HG02840 (cell line): Measurements from ENCODE around the gene BBIP1.

Source experiments
- ATAC-seq: cut with Tn5 transposase; IDR thresholded peaks from one replicate; pipeline ENCODE4 v1.9.1; 2021; ENCODE audit warnings: mild to moderate bottlenecking, moderate library complexity, moderate number of reproducible peaks; ENCODE audit not compliant: unreplicated experiment, low FRiP score

Gene BBIP1

DNA sequence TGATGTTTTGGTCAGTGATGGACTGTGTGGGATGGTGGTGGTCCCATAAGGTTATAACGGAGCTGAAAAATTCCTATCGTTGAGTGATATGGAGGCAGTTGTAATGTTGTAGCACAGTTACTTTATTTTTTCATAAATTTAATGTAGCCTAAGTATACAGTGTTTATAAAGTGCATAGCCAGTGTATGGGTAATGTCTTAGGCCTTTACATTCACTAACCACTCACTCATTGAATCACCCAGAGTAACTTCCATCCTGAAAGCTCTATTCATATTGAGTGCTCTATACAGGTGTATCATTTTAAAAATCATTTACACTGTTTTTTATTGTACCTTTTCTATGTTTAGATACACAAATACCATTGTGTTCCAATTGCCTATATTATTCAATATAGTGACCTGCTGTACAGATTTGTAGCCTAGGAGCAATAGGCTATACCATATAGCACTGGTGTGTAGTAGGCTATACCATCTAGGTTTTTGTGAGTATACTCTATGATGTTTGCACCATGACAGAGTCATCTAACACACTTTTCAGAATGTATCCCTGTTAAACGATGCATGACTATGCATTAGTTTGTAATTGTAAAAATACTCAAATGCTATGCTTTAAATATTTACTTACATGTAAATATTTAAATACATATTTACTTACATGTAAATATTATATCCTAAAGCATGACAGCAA lies 26.2 kb downstream of the BBIP1 start:
- ATAC-seq, result no peak

DNA sequence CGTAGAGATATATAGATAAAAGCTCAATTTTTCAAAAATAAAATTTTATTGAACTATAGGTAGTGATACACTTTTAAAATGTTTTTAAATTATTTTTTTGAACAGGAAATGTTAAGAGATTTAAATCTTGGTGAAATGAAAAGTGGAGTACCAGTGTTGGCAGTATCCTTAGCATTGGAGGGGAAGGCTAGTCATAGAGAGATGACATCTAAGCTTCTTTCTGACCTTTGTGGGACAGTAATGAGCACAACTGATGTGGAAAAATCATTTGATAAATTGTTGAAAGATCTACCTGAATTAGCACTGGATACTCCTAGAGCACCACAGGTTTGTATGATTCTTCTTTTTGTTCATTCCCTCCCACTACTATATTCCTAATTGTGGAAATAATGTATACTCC lies 31.4 kb downstream of the BBIP1 start:
- ATAC-seq, result no peak

DNA sequence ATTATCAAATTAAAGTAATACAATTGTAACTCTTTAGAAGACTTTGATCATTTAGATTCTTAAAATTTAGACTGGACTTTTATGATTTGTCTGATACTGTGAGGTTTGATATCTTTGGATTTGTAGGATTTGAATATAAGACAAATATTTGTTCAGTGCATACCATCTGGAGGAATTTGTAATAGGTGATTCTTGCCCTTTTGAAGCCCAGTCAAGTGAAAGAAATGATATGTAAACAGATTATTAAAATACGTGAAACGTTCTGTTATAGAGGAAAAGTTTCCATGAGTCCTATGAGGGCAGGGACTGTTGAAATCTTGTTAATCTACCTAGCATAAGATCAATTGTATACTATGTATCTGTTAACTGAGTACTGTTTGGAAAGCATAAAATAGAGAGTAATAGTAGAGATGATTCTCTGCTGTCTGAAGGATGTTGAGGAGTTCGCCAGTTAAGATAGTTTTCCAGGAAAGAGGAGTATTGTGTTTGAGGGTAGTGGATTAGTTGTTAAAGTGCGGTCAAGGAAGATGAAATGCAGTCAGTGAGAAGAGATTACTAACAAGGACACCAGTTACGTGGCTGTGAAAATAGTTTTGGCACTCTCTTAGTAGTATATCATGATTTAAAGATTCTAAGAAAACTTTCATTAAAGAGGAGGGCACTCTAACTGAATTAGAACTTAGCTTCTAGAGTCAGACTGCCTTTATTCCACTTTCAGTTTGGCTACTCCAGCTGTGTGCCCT lies 32.9 kb downstream of the BBIP1 start:
- no peak for ATAC-seq

DNA sequence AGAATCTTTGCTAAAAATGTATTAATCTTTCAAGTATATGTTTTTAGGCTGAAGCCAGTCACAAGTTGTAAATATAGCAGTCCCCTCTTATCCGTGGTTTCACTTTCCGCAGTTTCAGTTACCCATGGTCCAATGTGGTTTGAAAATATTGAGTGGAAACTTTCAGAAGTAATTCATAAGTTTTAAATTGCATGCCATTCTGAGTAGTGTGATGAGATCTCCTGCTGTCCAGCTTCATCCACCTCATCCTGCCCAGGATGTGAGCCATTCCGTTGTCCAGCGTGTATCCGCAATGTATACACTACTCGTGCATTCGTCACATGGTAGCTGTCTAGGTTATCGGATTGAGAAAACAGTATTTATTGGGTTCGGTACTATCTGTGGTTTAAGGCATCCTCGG lies 35.1 kb downstream of the BBIP1 start:
- no peak for ATAC-seq

DNA sequence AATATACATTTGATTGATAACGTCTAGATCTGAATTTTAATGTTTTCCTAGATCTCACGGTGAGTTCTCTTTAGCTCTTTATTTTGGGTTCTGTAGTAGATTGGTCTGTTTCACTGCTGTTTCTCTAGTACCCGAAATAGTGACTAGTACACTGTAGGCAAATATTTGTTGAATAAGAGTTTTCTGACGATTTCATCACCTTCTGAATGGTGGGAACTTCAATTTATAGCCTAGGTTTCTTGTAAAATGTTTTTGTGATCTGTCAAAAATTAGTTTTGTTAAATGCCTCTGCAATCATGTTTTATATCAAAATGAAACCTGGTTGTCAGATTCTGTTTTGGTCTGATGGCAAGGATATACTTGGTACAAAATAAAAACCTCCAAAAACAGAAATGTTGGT lies 37.1 kb downstream of the BBIP1 start:
- no peak for ATAC-seq

DNA sequence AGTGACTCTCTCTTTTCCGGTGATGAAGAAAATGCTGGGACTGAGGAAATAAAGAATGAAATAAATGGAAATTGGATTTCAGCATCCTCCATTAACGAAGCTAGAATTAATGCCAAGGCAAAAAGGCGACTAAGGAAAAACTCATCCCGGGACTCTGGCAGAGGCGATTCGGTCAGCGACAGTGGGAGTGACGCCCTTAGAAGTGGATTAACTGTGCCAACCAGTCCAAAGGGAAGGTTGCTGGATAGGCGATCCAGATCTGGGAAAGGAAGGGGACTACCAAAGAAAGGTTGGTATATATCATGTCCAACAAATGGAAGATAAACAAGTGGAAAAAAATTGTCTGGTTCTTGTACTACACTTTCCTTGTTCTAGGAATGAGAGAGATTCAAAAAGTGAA lies 37.7 kb downstream of the BBIP1 start:
- ATAC-seq, result no peak

DNA sequence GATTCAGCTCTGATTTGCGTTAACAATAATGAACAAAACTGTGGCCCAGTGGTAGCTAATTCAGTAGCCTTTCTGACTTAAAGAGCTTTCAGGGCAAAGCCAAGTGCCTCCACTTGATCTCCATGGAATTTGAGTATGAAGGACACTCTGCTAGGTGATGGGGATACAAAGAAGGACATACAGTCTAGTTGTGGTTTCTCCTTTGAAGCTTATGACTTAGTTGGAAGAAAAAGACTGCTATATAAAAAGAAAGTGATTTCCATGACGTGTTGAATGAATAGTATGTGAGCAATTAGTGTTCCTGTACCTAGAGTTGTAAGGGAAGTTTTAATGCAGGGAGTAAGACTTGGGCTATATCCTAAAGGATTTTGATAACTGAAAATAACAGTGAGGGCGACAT lies 39.0 kb downstream of the BBIP1 start:
- no peak for ATAC-seq

DNA sequence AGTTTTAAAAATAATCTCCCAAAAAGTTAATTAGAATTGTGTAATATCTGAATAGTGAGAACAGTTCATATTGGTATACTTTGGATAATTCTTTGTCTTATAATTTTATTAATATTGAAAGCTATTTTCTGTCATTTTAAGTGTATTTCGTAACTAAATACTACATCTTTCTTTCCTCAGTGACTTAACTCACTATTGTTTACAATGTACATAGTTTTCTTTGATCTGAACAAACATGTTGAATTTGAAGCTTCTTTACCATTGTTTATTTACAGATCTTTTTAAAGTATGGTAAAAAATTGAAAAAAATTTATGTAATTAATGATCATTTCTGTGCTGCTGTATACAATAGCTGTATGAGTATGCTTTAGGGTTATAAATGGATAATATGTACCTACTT lies 42.2 kb downstream of the BBIP1 start:
- no peak for ATAC-seq

DNA sequence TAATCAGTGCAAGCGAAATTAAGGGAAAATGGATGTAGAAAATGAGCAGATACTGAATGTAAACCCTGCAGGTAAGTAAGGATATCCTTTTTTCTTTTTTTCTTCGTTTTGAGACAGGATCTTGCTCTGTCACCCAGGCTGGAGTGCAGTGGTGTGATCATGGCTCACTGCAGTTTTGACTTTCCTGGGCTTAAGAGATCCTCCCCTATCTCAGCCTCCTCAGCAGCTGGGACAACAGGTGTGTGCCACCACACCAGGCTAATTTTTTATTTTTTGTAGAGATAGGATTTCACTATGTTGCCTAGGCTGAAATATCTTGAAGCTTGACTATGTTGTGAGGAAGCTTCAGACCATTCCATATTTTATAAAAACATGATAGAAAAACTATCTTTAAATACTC lies 43.0 kb downstream of the BBIP1 start:
- ATAC-seq, result no peak

DNA sequence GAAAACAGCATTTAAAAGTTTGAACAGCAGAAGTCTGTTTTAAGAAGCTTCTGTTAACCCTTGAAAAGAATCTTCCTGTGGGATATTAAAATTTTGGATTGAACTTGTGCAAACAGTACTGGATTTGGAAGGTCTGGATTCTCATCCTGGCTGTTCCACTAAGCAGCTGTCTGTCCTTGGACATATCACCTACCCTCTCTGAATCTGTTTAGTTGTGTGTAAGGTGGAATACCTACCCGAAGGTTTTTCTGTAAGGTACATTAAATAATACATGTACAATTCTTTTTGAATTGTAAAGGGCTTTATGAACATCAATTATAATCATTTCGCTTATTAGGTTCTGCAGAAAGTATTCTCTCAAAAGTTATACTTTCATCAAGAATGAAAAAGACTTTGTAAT lies 45.0 kb downstream of the BBIP1 start:
- ATAC-seq, result no peak

DNA sequence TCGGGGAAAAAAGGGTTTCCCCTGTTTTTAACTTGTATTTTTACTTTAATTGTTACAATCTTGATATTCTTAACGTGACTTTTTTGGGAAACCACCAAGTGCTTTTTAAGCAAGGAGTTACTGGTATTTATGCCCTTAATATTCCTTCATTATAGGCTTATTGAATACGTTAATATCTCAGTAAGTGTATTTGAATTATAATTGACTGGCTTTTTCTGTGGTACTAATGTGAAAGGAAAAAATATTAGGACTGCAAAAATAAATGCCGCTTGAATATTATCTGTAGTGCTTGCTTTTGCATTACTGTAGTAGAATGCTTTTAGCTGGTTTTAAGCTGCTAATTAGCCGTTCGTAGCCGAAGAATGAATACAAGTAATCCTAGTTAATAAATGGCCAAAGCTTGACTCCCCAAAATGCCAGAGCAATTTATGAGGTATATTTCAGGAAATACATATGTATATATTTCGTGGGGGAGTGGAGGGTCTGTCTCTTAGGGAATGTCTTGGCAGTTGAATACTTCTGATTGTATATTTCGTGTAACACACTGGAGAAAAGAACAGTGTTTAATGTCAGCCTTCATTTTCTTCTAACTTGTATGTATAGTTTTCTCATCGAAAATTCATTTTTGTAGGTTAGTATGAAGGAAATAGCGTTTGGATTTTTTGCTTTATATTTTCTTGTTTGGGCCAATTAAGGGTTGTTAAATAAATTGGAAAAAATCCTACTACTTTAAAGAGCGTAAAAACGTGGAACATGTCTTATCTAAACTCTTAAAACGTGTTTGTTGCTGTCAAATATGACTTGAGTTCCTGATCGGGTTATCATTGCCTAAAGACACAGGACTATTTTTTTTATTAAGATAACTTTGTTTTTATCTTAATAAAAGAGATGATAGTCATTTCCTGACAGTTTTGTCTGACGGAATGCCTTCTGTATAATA lies 45.7 kb downstream of the BBIP1 start:
- ATAC-seq, result no peak

DNA sequence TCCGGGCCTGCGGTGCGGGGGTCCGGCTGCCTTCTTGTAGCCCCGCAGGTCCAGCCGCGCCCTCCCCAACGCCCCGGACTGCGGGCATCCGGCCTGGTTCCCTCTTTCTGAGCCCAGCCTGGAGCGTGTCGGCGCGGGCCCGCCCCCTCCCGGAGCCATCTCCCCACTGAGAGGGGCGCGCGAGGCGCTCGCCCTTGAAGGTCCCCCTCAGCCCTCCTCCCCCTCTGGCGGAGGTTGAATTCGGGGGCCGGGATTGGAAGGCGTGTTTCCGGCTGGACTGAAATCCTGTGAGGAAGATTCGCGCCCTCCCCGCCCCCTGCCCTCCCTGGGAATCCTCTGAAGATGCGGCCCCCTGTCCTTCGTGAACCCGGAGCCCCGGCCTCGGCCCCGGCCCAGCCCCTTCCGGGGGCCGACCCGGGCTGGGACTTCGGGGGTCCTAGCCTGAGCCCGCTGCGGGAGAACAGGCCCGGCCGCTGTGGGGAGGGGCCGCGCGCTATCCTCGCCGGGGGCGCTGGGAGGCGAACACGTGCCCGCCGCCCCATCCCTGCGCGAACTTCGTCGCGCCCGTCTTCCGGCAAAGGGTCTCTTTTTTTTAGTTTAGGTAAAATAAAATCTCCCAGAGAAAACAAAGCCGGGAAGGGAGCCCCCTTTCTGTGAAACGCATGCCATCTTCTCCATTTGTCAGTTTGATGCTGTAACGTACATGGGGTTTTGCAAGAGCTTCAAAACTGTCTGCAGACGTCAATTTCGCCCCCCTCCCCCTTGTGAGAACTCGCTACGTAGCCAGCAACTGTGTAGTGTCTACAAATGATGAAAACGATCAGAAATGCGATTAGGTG lies 46.6 kb downstream of the BBIP1 start:
- ATAC-seq, result peak; percentile 39

DNA sequence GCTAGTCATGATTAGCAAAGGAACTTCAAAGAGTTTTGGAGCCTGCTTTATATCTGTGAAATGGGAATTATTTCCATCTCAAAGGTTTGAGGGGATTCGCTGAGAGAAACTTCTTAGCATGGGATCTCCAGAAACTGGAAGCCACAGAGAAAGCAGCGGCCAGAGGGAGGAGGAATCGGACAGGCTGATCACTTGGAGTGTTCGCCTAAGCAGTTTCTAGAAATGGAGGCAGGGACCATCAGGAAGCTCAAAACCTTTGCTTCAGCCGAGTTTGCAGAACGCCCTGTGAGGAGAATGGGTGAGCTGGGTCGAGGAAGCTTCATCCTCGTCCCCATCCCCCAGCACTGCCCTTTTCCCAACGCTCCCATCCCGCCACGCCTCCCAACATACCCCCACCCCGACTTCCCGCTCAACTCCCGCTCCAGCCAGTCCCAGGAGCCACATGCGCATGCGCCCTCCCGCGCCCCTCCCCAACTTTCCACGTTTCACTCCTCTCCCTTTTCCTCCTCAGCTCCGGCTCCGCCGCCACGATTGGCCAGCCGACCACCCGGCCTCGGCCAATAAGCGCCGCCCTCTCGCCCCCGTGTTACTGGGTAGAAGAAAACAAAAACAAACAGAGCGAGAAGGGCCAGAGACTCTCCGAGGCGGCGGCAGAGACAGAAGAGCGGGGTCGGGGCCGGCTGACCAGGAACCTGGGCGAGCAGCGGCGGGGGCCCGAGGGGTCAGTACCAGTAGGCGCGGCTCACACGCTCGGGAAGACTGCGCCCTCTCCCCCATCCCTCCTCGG lies 47.5 kb downstream of the BBIP1 start, which contains the start of gene PDCD4:
Gene PDCD4 (plus strand): TSS at position 631 of the 787 bp plus-strand sequence. CDS start 4,100 bp downstream, outside the sequence.
- peak; percentile 72 for ATAC-seq

DNA sequence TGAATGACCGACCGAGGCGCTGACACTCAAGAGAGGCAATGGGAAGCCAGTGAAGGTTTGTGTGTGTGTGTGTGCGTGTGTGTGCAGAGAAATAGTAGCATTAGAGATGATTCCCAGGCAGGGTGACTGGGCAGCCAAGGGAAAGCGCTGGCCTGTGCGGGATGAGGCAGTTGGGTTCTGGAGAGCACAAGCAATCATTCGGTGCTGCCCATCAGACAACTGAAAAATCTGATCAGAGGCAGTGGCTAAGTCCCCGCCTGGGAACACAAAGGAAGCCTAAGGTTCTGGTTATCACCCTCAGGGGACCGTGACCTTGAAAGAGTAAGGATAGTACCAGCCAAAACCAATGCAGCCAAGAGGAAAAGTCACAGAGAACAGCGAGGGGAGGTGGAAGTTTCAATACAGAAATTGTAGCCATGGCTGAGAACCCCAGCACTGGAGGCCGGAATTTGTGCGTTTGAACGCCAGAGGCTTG lies 48.1 kb downstream of the BBIP1 start:
- ATAC-seq, result no peak

DNA sequence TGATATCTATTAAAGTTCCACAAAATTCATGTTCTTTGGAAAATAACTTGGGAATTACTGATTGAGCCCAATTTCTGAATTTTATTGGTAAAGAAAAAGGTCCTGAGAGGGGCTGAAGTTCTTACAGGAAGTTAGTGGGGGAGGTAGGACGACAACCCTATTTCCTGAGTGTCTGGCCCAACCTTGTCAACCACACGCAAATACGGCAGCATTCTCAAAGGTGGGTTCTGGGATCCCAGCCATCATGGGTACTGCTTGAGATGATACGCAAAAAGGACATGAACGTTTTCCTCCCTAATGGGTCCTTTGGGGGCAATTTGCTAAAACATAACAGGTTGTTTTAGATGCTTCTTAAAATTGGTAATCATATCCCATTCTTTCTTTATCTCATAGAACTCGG lies 50.0 kb downstream of the BBIP1 start:
- no peak for ATAC-seq

DNA sequence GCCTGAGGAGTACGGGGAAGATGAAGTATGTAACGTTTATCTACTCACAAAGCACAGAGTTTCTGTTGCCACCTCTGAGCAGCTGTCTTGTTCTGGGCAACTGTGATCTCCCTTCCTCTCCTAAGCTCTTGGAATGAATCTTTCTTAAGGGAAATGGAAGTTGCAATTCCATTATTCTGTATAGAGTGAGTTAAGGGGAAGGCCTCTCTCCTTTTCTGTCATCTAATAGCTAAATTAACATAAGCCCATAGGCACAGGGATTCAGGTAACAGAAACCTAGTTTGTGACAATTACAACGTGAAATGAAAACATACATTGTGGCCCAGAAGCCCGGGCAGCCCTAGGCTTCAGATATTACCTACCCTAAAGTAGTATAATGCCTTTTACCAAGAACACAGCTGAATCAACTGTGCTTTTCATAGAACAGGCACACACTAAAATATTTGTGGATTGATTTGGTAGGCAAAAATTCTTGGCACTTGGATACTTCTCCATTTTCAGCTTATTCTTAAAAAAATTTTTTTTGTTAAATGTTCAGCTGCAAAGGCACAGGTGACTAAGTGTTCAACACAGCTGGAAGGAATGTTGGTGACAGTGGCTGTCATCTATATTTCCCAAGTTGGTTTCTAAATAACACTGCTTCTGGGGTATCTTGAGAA lies 51.0 kb downstream of the BBIP1 start:
- ATAC-seq, result no peak

DNA sequence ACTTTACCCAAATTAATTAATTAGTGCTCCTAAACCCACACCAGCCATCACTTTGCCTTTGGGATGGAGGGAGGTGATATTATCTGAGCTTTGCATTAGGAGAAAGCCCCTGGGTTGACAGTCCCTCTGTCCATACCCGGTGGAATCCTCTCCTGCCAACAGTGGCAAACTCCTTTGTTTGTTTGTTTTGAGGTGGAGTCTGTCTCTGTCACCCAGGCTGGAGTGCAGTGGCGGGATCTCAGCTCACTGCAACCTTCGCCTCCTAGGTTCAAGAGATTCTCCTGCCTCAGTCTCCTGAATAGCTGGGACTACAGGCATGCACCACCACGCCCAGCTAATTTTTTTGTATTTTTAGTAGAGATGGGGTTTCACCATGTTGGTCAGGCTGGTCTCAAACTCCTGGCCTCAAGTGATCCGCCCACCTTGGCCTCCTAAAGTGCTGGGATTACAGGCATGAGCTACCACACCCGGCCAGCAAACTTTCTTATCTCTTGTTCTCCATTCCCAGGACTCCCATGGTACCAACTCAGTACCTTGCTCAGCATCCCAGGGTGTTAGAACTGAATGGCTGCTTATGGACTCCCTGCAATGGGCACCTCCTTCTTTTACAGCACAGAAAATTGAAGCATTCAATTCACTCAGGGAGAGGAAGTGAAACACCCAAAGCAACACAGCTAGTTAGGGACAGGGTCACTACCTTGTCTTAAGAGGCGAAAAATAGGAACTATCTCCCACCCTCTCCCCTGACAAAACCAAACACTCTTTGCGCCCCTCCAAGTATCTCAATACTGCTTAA lies 51.8 kb downstream of the BBIP1 start:
- peak; percentile 31 for ATAC-seq
